ENCODE measurements around the gene MARCHF10. TPM values are rescaled to one million over a fixed set of nuclear protein-coding genes. Genes with fewer than 3 reads are reported as not detected.
A peak's percentile ranks its signal among the peaks of the same experiment; 100 is the strongest.

MARCHF10 gene
- total and polyA plus RNA-seq, 7 donors: 0.09 to 2.1 (median 0.71) TPM; not detected in 2

DNA sequence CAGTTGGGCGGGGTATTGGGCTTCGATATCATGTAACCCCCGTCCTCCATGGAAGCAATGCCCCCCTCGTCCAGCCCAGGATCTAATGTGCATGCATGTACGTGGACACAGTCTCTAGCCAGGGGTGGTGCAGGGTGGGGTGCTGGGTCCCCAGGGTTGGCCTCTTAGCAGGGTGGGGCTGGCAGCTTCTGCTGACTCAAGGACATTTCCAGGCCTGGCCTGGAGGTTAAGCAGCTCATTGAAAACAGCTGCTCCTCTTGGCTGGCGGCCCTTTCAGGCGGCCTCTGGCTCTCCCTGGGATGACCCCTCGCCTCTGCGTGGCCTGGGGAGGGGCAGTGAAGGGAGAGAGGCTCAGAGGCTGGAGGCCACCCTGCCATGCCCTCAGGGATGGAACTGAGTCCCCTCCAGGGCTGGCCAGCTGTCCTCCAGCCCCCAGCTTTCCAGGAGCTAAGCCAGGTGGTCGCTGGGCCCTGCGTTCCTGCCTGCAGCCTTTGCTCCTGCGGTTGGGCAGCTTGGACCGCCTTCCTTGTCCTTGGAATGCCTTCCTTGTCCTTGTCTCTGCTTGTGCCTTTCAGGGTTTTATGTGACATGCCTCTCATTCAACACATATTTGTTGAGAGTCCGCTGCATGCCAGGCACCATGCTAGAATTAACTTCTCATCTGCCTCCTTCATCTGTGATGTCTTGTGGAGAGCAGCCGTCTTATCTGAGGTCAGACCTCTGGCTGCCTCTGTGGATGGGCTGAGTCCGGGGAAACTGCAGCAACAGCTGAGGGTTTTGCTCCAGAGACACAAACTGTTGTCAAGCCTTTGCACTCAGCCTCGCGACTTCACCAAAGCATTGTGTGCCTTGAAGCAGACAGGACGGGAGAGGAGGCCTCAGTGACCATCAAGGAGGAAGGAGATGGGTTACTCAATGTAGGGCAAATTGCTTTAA, 154.0 kb downstream of the MARCHF10 start:
- intact Hi-C loops (cut with DNase I): no loop called here
- 57 to 58% methylated on average over 19 of the region's 19 CpGs for WGBS, 2 donors
- no peak overlapping the region for H3K4me3 ChIP-seq
- H3K36me3 ChIP-seq: no peaks in the 10 kb centered on the region
- H3K27ac ChIP-seq: peak overlapping the region; percentile 39 to 66 (median 54)
- DNase-seq: peak; percentile 83
- TF ChIP-seq POLR2AphosphoS5 (IDR thresholded peaks at IDR 0.05) (peak in 2 of 4 donors; percentile 41 to 43), POLR2A (IDR thresholded peaks at IDR 0.05) (no peak)
- H3K4me1 ChIP-seq: peaks cover 0 to 29% (median 26%) of the 10 kb centered on the region in 4 donors
- H3K27me3 ChIP-seq: peaks cover 0 to 18% (median 17%) of the 10 kb centered on the region in 3 donors
- H3K9me3 ChIP-seq: no peaks in the 10 kb centered on the region

DNA sequence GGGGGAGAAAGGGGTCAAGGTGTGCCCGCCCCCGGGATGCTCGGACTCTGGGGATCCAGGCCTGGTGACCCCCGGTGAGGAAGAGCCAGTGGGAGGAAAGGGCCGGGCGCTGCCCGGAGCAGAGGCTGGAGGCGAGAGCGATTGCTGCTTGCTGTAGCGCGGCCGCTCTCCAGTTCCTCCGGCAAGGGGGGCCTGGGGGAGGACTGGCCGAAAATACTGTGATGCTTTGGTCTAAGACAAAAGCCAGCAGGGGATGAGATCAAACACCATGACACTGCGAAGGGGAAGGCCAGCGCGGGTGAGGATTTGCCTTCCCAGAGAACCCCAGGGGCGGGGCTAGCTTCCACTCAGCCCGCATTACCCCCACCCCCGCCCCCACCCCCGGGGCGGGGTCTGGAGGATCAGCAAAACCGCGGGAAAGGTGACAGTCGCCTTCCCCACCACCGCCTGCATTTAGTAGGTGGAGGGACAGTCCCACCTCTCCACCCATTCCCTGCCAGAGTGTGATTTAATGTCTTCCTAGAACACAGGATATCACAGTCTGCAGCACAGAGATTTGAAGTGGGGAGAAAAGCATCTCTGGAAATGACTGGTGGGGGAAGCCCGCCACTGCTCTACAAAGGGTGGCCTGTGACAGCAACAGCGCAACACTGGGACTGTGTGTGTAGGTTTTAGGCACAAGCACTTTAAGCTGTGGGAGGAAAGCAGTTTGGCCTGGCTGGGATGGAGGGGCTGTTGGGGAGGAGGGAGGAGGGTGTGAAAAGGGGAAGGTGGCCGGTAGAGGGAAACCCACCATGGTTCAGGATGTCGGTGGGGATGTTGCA, 154.9 kb downstream of the MARCHF10 start:
- WGBS, 2 donors: 2 to 4% methylated on average over 30 of the region's 30 CpGs
- Histone ChIP-seq H3K27me3 (peaks cover 0 to 18% (median 17%) of the 10 kb centered on the region in 3 donors), H3K4me3 (peak overlapping the region; percentile 8 to 55 (median 41)), H3K9me3 (no peaks in the 10 kb centered on the region), H3K27ac (peak overlapping the region; percentile 39 to 66 (median 62)), H3K4me1 (peaks cover 0 to 29% (median 26%) of the 10 kb centered on the region in 4 donors), H3K36me3 (no peaks in the 10 kb centered on the region)
- intact Hi-C loops (cut with DNase I): no loop called here
- TF ChIP-seq CTCF (IDR thresholded peaks at IDR 0.05): no peak
- TF ChIP-seq EP300 (IDR thresholded peaks at IDR 0.05): no peak
- no peak for TF ChIP-seq POLR2AphosphoS5 (IDR thresholded peaks at IDR 0.05)
- no peak for TF ChIP-seq POLR2A (IDR thresholded peaks at IDR 0.05)
- peak; percentile 81 for DNase-seq

- peak in 2 of 4 donors; percentile 17 for TF ChIP-seq POLR2AphosphoS5 (IDR thresholded peaks at IDR 0.05)
- TF ChIP-seq POLR2A (IDR thresholded peaks at IDR 0.05): no peak
- no peak for TF ChIP-seq EP300 (IDR thresholded peaks at IDR 0.05)
- peaks cover 0 to 29% (median 26%) of the 10 kb centered on the region in 4 donors for H3K4me1 ChIP-seq
- WGBS, 2 donors: 1 to 2% methylated on average over 57 of the region's 57 CpGs
- H3K27me3 ChIP-seq: peaks cover 0 to 18% (median 17%) of the 10 kb centered on the region in 3 donors
- no peaks in the 10 kb centered on the region for H3K36me3 ChIP-seq
- intact Hi-C loops (cut with DNase I): no loop called here
- peak overlapping the region; percentile 39 to 66 (median 62) for H3K27ac ChIP-seq
- DNase-seq: peak; percentile 75
- H3K4me3 ChIP-seq: peak overlapping the region; percentile 8 to 55 (median 41)
- H3K9me3 ChIP-seq: no peaks in the 10 kb centered on the region
Observed at GRCh38 chr17:62652251-62653001, 155.7 kb downstream of the MARCHF10 start.

Small RNA genes lying within 50 kb of the gene (small RNA-seq; reads per million reads assigned to genes)
- gene RF00019 (0 reads per million in 3 donors), gene RNU6-446P (0 reads per million in 3 donors)

Other genes starting within 250 kb of the MARCHF10 start
- gene MRC2, start 180.6 kb downstream of the MARCHF10 start, total RNA-seq: 10 to 100 TPM; 19.6 to 94.4 (median 29.1) TPM
- 1 to 10 TPM; 2.5 to 6.9 (median 3.0) TPM for gene MRC2, start 180.6 kb downstream of the MARCHF10 start, polyA plus RNA-seq
- 10 to 100 TPM in 3 of 4 donors, 1 to 10 TPM in 1; 9.2 to 20.8 (median 14.7) TPM for gene TANC2, start 157.9 kb upstream of the MARCHF10 start, total RNA-seq
- 1 to 10 TPM in 2 of 3 donors, under 1 TPM in 1; 0.92 to 4.8 (median 4.7) TPM for gene TANC2, start 157.9 kb upstream of the MARCHF10 start, polyA plus RNA-seq